ENCODE results near the gene REC8. TPM values are rescaled to one million over a fixed set of nuclear protein-coding genes. Genes with fewer than 3 reads are reported as not detected.

The REC8 gene
- total and polyA plus RNA-seq, 2 of the 13 experiments (the other 11 are each of a cell fraction or from before 2014, with no cell fraction given) = 3.4 to 14.7 TPM

DNA sequence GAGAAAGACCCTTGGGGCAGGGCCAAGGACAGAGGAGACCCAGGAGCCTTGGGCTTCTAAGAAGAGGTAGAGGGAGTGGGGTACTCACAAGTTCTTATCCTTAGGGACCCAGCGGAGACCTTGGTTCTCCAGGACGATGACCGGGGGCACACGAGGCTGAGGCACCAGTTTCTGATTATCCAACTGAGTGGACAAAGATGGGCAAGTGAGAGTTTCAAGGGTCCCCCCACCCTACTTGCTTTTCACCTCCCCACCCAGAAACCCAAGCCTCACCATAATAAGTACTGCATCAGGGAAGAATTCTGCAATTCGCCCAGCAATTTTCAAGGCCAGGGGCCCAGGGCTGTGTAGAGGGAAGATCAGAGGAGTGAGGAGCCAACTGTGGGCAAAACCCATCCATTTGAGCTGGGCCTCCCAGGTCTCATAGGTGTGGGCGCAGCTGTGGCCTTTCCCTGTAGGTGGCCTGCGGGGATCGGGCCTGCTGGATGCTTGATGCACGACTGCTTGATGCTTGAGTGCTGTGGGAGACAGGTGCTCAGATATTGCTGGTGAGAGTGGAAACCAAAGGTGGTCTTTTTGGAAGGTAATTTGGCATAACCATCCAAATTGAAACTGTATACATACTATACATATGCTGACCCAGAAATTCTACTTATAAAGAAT, 32.5 kb upstream of the REC8 start (continued):
- TF ChIP-seq XRCC5 (optimal IDR thresholded peaks at IDR 0.05; ENCODE audit: low read length) (peak; percentile 72), ZNF614 (CRISPR knock-in tag; IDR thresholded peaks at IDR 0.05; ENCODE audit: borderline replicate concordance) (peak; percentile 35; the same call in 1 of the 2 replicates), SIN3A (IDR thresholded peaks at IDR 0.05; ENCODE audit: borderline replicate concordance, low read depth, low read length) (peak; percentile 42; the same call in 1 of the 2 replicates), ZNF274 (CRISPR knock-in tag; IDR thresholded peaks at IDR 0.05) (0 out of 2 replicates have a peak, but pooled peaks have one; percentile 40), FOXA3 (CRISPR knock-in tag; IDR thresholded peaks at IDR 0.05) (0 out of 2 replicates have a peak, but pooled peaks have one; percentile 6), BRD4 (CRISPR knock-in tag; IDR thresholded peaks at IDR 0.05) (no peak), SMC3 (IDR thresholded peaks at IDR 0.05; ENCODE audit: low read length) (peak; percentile 21), ZNF124 (CRISPR knock-in tag; IDR thresholded peaks at IDR 0.05) (no peak), BORCS8-MEF2B (CRISPR knock-in tag; IDR thresholded peaks at IDR 0.05) (no peak), KLF9 (CRISPR knock-in tag; IDR thresholded peaks at IDR 0.05; ENCODE audit: low read depth) (0 out of 2 replicates have a peak, but pooled peaks have one; percentile 44), CHCHD3 (CRISPR knock-in tag; IDR thresholded peaks at IDR 0.05) (no peak), SIX4 (CRISPR knock-in tag; IDR thresholded peaks at IDR 0.05) (peak; percentile 24; the same call in 1 of the 2 replicates), ZBTB38 (CRISPR knock-in tag; IDR thresholded peaks at IDR 0.05) (peak; percentile 91), HHEX (CRISPR knock-in tag; IDR thresholded peaks at IDR 0.05) (no peak)
- TF ChIP-seq, protein P1, sequence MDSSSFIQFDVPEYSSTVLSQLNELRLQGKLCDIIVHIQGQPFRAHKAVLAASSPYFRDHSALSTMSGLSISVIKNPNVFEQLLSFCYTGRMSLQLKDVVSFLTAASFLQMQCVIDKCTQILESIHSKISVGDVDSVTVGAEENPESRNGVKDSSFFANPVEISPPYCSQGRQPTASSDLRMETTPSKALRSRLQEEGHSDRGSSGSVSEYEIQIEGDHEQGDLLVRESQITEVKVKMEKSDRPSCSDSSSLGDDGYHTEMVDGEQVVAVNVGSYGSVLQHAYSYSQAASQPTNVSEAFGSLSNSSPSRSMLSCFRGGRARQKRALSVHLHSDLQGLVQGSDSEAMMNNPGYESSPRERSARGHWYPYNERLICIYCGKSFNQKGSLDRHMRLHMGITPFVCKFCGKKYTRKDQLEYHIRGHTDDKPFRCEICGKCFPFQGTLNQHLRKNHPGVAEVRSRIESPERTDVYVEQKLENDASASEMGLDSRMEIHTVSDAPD (CRISPR knock-in tag; IDR thresholded peaks at IDR 0.05) = no peak
- TF ChIP-seq, protein P2, sequence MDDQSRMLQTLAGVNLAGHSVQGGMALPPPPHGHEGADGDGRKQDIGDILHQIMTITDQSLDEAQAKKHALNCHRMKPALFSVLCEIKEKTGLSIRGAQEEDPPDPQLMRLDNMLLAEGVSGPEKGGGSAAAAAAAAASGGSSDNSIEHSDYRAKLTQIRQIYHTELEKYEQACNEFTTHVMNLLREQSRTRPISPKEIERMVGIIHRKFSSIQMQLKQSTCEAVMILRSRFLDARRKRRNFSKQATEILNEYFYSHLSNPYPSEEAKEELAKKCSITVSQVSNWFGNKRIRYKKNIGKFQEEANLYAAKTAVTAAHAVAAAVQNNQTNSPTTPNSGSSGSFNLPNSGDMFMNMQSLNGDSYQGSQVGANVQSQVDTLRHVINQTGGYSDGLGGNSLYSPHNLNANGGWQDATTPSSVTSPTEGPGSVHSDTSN (CRISPR knock-in tag; IDR thresholded peaks at IDR 0.05; ENCODE audit: borderline replicate concordance) = no peak

Data from HepG2 (cell line).